HT1080 (cell line): ENCODE results near the gene HDAC4. TPM values are rescaled to one million over a fixed set of nuclear protein-coding genes. Genes with fewer than 3 reads are reported as not detected.

Source experiments
- DNase-seq: peaks from one replicate; pipeline ENCODE4 v3.0.0-alpha.2; 2015; ENCODE audit warnings: low read depth
- total RNA-seq: library from RNA; depleted of rRNA; stranded (reverse); fragments of >200 nt; shearing (Covaris generic); gene quantifications from 2 replicates; pipeline ENCODE4 v1.2.3, GENCODE V29; 2014

The HDAC4 gene
- total RNA-seq, 1 experiment from 2014 or later = 2.8 TPM

- DNase-seq = no peak
These were observed 189.3 kb downstream of the HDAC4 start for GRCh38 chr2:239211396-239212094.

GRCh38 chr2:239209783-239210182, 191.0 kb downstream of the HDAC4 start:
- DNase-seq = no peak

- no peak for DNase-seq
These were observed 192.2 kb downstream of the HDAC4 start for GRCh38 chr2:239208465-239209180.

GRCh38 chr2:239206851-239207250, 194.0 kb downstream of the HDAC4 start:
- DNase-seq = no peak

GRCh38 chr2:239206042-239206441, 194.8 kb downstream of the HDAC4 start:
- DNase-seq = no peak

GRCh38 chr2:239204876-239205468, 195.8 kb downstream of the HDAC4 start:
- no peak for DNase-seq

GRCh38 chr2:239204136-239204875, 196.5 kb downstream of the HDAC4 start:
- DNase-seq = no peak

- DNase-seq = no peak
These were observed 197.2 kb downstream of the HDAC4 start for GRCh38 chr2:239203443-239204135.

GRCh38 chr2:239202836-239203235, 198.0 kb downstream of the HDAC4 start:
- DNase-seq = no peak

- DNase-seq = no peak
These were observed 198.5 kb downstream of the HDAC4 start for GRCh38 chr2:239202343-239202742.

GRCh38 chr2:239201884-239202283, 198.9 kb downstream of the HDAC4 start:
- DNase-seq = no peak

- no peak for DNase-seq
These were observed 199.3 kb downstream of the HDAC4 start for GRCh38 chr2:239201531-239201876.

- DNase-seq = no peak
These were observed 199.9 kb downstream of the HDAC4 start for GRCh38 chr2:239200646-239201530.

GRCh38 chr2:239199041-239199768, 201.6 kb downstream of the HDAC4 start:
- DNase-seq = no peak

- DNase-seq = no peak
These were observed 202.6 kb downstream of the HDAC4 start for GRCh38 chr2:239198221-239198620.

GRCh38 chr2:239197146-239197545, 203.7 kb downstream of the HDAC4 start:
- DNase-seq = no peak

- no peak for DNase-seq
These were observed 204.3 kb downstream of the HDAC4 start for GRCh38 chr2:239196474-239197021.

GRCh38 chr2:239195992-239196391, 204.8 kb downstream of the HDAC4 start:
- no peak for DNase-seq

- no peak for DNase-seq
These were observed 205.4 kb downstream of the HDAC4 start for GRCh38 chr2:239195318-239195871.
